Skeletal muscle tissue (tissue), 4 donors: Measurements from ENCODE around the gene YTHDF1. TPM values are rescaled to one million over a fixed set of nuclear protein-coding genes. Genes with fewer than 3 reads are reported as not detected.
"Not testable (repeated sequence)": the region's sequence is repeated elsewhere in the genome, so short reads cannot be mapped to it uniquely, and the experiment has no call there.

Experiments used
- H3K27ac ChIP-seq: one replicate; pipeline ENCODE4 v1.7.0; 2013; ENCODE audit warnings: mild to moderate bottlenecking, low read depth, low read length, inconsistent platforms
- H3K27me3 ChIP-seq, 3 donors: one replicate each; pipeline ENCODE4 v1.7.0; 2013; ENCODE audit warnings: low read length in 3 of 3; ENCODE audit not compliant: control insufficient read depth in 3 of 3, insufficient read depth in 3 of 3
- H3K36me3 ChIP-seq, 3 donors: one replicate each; pipeline ENCODE4 v1.7.0; 2013; ENCODE audit warnings: low read length in 3 of 3; ENCODE audit not compliant: control insufficient read depth in 3 of 3, insufficient read depth in 3 of 3
- H3K4me1 ChIP-seq, 3 donors: one replicate each; pipeline ENCODE4 v1.7.0; 2013; ENCODE audit warnings: low read length in 3 of 3, mild to moderate bottlenecking in 3 of 3; ENCODE audit not compliant: control insufficient read depth in 3 of 3, insufficient read depth in 3 of 3
- H3K4me3 ChIP-seq, 3 donors: one replicate each; pipeline ENCODE4 v1.7.0; 2013; ENCODE audit warnings: low read length in 3 of 3
- H3K9ac ChIP-seq, 3 donors: one replicate each; pipeline ENCODE4 v1.7.0; 2013; ENCODE audit warnings: low read length in 3 of 3, mild to moderate bottlenecking in 3 of 3, moderate library complexity in 2 of 3, low read depth in 1 of 3
- H3K9me3 ChIP-seq, 3 donors: one replicate each; pipeline ENCODE4 v1.7.0; 2013; ENCODE audit warnings: low read length in 3 of 3; ENCODE audit not compliant: control insufficient read depth in 3 of 3
- total RNA-seq: library from RNA; depleted of rRNA; stranded (reverse); fragments of >200 nt; gene quantifications from one replicate; pipeline ENCODE4 v1.2.3, GENCODE V29; 2014
- donor health status: Osteomylitis.

Gene YTHDF1
- total RNA-seq, 1 donor from 2014 or later = 17.2 TPM

GRCh38 chr20:63257629-63258028 lies 41.7 kb upstream of the YTHDF1 start:
- H3K4me3 ChIP-seq = no peak overlapping the region
- no peaks in the 10 kb centered on the region for H3K9me3 ChIP-seq
- no peak overlapping the region for H3K9ac ChIP-seq
- H3K27me3 ChIP-seq = peaks cover 63 to 93% (median 81%) of the 10 kb centered on the region in 3 donors
- no peaks in the 10 kb centered on the region for H3K36me3 ChIP-seq
- peaks cover 0 to 4% (median 0%) of the 10 kb centered on the region in 3 donors for H3K4me1 ChIP-seq
- H3K27ac ChIP-seq = no peak overlapping the region

- Histone ChIP-seq H3K4me3 (no peak overlapping the region), H3K27me3 (peaks cover 66 to 91% (median 81%) of the 10 kb centered on the region in 3 donors), H3K9ac (no peak overlapping the region), H3K4me1 (peaks cover 0 to 4% (median 0%) of the 10 kb centered on the region in 3 donors), H3K36me3 (no peaks in the 10 kb centered on the region), H3K9me3 (no peaks in the 10 kb centered on the region), H3K27ac (no peak overlapping the region)
Observed at GRCh38 chr20:63256954-63257353, 41.0 kb upstream of the YTHDF1 start.

DNA sequence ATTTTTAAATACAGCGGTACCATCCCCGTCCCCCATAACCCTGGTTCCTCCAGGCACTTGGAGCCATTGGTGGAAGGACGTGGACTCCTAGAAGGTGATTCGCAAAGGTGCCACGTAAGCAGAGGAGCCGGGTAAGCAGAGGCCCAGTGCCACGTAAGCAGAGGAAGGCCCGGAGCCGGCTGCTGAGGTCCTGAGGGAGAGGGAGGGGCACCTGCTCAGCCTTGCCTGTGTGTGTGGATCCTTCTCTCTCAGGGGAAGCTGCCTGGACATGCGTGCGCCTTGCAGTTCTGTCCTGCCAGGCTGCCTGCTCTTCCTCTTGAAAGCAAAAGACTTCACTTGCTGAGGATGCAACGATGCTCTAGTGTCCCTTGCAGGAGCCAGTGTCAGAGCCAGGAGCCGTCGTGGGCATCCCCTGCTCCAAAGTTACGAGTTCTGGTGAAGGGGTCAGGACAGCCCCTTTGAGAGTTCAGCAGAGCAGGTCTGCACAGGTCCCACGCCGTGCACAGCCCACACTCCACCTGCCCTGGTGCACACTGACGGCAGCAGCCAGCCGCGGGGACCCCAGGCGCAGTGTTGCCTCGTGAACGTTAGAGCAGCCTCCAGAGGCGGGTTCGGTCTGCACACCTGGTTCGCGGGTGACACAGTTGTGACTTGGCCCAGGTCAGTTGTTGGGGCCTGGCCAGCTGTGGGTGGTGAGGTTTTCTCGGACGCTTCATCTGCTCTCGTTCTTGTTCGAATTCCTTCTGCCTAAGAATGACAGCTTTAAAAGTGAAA lies 40.2 kb upstream of the YTHDF1 start:
- no peak overlapping the region for H3K27ac ChIP-seq
- peaks cover 0 to 4% (median 0%) of the 10 kb centered on the region in 3 donors for H3K4me1 ChIP-seq
- no peak overlapping the region for H3K4me3 ChIP-seq
- H3K9ac ChIP-seq = no peak overlapping the region
- no peaks in the 10 kb centered on the region for H3K9me3 ChIP-seq
- peaks cover 62 to 87% (median 76%) of the 10 kb centered on the region in 3 donors for H3K27me3 ChIP-seq
- no peaks in the 10 kb centered on the region for H3K36me3 ChIP-seq

DNA sequence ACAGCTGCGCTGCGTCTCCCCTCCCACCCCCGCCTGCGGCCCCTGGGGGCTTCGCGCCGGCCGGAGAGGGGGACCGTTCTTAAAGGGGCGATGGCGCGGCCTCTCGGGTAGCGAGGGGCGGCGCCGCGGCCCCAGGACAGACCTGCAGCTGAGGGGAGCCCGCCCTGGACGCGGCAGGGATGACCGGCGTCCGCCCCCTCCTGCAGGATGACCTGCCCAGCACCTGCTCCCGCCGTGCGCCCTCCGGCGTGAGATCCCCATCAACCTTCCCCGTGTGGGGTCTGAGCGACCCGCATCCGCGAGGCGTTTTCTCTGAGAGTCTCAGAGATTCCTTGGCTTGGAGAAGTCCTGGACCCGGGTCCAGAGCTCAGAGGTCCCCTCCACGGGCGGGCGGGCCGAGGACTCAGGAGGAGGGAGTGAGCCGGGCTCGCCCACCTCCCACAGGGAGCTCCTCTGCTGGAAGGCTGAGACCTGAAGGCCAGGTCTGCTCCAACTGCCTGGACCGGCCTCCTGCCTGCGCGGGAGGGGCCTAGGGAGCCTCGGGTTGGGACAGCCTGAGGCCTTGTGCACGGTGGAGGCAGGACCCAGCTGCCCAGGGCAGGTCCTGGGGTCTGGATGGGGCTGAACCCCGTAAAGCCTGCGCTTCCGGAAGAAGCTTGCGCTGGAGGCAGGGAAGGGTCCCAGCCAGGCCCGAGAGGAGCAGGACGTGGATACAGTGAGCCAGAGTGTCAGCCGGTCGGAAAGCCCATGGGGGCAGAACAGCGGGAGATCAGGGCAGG lies 38.9 kb upstream of the YTHDF1 start:
- H3K27me3 ChIP-seq = peaks cover 58 to 81% (median 72%) of the 10 kb centered on the region in 3 donors
- H3K27ac ChIP-seq = no peak overlapping the region

GRCh38 chr20:63254232-63254605 lies 38.3 kb upstream of the YTHDF1 start, which contains the start of gene NKAIN4:
NKAIN4 (minus strand) TSS chr20:63254463; CDS start chr20:63254450, 13 bp downstream.
- no peak within 1 kb of the TSS for H3K9ac ChIP-seq
- H3K4me3 ChIP-seq = no peak within 1 kb of the TSS
- H3K27me3 ChIP-seq = peaks cover 61 to 81% (median 71%) of the 10 kb centered on the region in 3 donors
- H3K4me1 ChIP-seq = peaks cover 0 to 4% (median 0%) of the 10 kb centered on the region in 3 donors
- H3K36me3 ChIP-seq = no peaks in the 10 kb centered on the region
- no peaks in the 10 kb centered on the region for H3K9me3 ChIP-seq
- H3K27ac ChIP-seq = no peak within 1 kb of the TSS

More for the DNA sequence above, 38.9 kb upstream of the YTHDF1 start:
- H3K4me3 ChIP-seq = no peak overlapping the region
- no peak overlapping the region for H3K9ac ChIP-seq
- H3K36me3 ChIP-seq = no peaks in the 10 kb centered on the region
- no peaks in the 10 kb centered on the region for H3K9me3 ChIP-seq
- peaks cover 0 to 4% (median 0%) of the 10 kb centered on the region in 3 donors for H3K4me1 ChIP-seq

DNA sequence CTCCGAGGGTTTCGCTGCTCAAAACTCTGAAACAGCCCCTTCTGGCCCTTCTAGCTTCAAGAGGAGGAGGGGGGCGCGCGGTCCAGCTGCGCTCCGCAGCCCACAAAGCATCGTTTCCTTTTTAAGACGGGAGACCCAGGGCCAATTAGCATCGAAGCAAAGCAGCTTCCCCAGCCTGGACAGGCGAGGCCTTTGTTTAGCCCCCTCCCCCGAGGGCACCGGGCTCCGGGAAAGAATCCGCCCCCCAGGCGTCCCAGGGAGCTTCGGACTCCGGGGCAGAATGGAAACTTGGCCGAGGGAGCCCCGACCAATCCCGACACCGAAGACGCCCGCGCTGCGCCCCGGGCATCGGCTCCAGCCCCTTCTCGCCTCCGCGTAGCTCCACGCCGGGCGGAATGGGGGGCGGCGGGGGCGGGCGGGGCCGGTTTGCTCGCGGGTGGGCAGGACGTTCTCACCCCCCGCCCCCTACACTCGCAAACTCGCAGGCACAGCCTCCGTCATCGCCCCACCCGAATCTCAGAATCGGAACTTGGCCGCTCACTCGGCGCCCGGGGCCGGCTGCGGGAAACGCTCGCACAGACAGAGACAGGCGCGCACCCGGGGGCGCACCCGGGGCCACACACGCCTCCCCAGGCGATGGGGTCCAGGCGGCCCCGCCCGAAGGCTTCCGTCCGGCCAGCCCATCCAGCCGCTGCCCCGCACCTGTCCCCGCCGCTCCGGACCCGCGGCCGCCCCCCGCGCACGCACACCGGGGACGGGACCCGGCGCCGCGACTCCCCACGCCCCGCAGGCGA lies 37.7 kb upstream of the YTHDF1 start:
- H3K27ac ChIP-seq = no peak overlapping the region
- no peaks in the 10 kb centered on the region for H3K36me3 ChIP-seq
- H3K9ac ChIP-seq = no peak overlapping the region
- peaks cover 66 to 80% (median 71%) of the 10 kb centered on the region in 3 donors for H3K27me3 ChIP-seq
- H3K9me3 ChIP-seq = no peaks in the 10 kb centered on the region
- H3K4me3 ChIP-seq = no peak overlapping the region
- H3K4me1 ChIP-seq = peaks cover 0 to 4% (median 0%) of the 10 kb centered on the region in 3 donors

GRCh38 chr20:63253065-63253437 lies 37.1 kb upstream of the YTHDF1 start:
- H3K27me3 ChIP-seq = peaks cover 64 to 80% (median 70%) of the 10 kb centered on the region in 3 donors
- no peak overlapping the region for H3K27ac ChIP-seq
- peaks cover 0 to 4% (median 0%) of the 10 kb centered on the region in 3 donors for H3K4me1 ChIP-seq
- H3K36me3 ChIP-seq = no peaks in the 10 kb centered on the region
- H3K9me3 ChIP-seq = no peaks in the 10 kb centered on the region
- no peak overlapping the region for H3K9ac ChIP-seq
- H3K4me3 ChIP-seq = no peak overlapping the region

GRCh38 chr20:63252284-63252711 lies 36.4 kb upstream of the YTHDF1 start:
- Histone ChIP-seq H3K9me3 (no peaks in the 10 kb centered on the region), H3K27me3 (peaks cover 56 to 79% (median 74%) of the 10 kb centered on the region in 3 donors), H3K9ac (no peak overlapping the region), H3K27ac (no peak overlapping the region), H3K4me1 (peaks cover 0 to 4% (median 0%) of the 10 kb centered on the region in 3 donors), H3K36me3 (no peaks in the 10 kb centered on the region), H3K4me3 (no peak overlapping the region)

GRCh38 chr20:63251350-63251749 lies 35.4 kb upstream of the YTHDF1 start:
- H3K9ac ChIP-seq, H3K4me1 ChIP-seq, H3K9me3 ChIP-seq, H3K36me3 ChIP-seq, H3K4me3 ChIP-seq, H3K27ac ChIP-seq: not testable (repeated sequence)
- H3K27me3 ChIP-seq = peaks cover 55 to 80% (median 78%) of the 10 kb centered on the region in 3 donors
